NCI-H187 (cell line): ENCODE measurements around the gene TBC1D2.

Experiments used
- DNase-seq, 2 experiments: peaks; one replicate each; lab custom pipeline; 2025; lab: John Stamatoyannopoulos, UW

The TBC1D2 gene

GRCh38 chr9:98171176-98171925 lies 84.1 kb downstream of the TBC1D2 start:
- no peak for DNase-seq

- DNase-seq: no peak
These were observed 86.4 kb downstream of the TBC1D2 start for GRCh38 chr9:98168941-98169488.

- DNase-seq: no peak
These were observed 87.2 kb downstream of the TBC1D2 start for GRCh38 chr9:98168153-98168780.

GRCh38 chr9:98164912-98165311 lies 90.5 kb downstream of the TBC1D2 start:
- DNase-seq: no peak

- no peak for DNase-seq
These were observed 92.8 kb downstream of the TBC1D2 start for GRCh38 chr9:98162613-98163012.

GRCh38 chr9:98161851-98162250 lies 93.6 kb downstream of the TBC1D2 start:
- no peak for DNase-seq

- no peak for DNase-seq
These were observed 95.7 kb downstream of the TBC1D2 start for GRCh38 chr9:98159790-98160189.

GRCh38 chr9:98159301-98159700 lies 96.1 kb downstream of the TBC1D2 start:
- DNase-seq: no peak

- no peak for DNase-seq
These were observed 97.2 kb downstream of the TBC1D2 start for GRCh38 chr9:98158071-98158831.

- DNase-seq: no peak
These were observed 98.1 kb downstream of the TBC1D2 start for GRCh38 chr9:98157372-98157771.

- no peak for DNase-seq
These were observed 100.8 kb downstream of the TBC1D2 start for GRCh38 chr9:98154678-98155077.

- no peak for DNase-seq
These were observed 102.9 kb downstream of the TBC1D2 start for GRCh38 chr9:98152526-98152925.

- no peak for DNase-seq
These were observed 104.7 kb downstream of the TBC1D2 start for GRCh38 chr9:98150721-98151120.

- no peak for DNase-seq
These were observed 105.3 kb downstream of the TBC1D2 start for GRCh38 chr9:98150164-98150563.

- DNase-seq: no peak
These were observed 106.0 kb downstream of the TBC1D2 start for GRCh38 chr9:98149422-98149821.
